ENCODE results near the gene KRT10. TPM values are rescaled to one million over a fixed set of nuclear protein-coding genes. Genes with fewer than 3 reads are reported as not detected.

The KRT10 gene
- total and polyA plus RNA-seq, 2 experiments from 2014 or later, result 9.6 to 123 TPM

DNA sequence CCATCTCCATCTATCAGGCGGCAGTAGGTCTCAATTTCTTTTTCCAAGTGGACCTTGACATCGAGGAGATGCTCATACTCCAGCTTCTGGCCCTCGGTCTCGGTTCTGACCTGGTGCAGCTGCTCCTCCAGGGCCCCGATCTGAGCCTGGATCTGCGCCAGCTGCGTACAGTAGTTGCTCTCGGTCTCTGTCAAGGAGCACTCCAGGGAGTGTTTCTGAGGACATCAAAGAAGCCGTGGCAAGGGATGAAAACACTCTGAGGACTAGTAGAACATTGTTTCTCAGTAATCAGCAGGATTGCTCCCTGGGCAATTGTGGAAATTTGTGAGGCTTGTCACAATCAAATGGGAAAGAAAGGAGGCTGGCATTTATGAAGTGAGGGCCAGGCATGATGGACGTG, 28.6 kb downstream of the KRT10 start (continued):
- TF ChIP-seq, protein P1, sequence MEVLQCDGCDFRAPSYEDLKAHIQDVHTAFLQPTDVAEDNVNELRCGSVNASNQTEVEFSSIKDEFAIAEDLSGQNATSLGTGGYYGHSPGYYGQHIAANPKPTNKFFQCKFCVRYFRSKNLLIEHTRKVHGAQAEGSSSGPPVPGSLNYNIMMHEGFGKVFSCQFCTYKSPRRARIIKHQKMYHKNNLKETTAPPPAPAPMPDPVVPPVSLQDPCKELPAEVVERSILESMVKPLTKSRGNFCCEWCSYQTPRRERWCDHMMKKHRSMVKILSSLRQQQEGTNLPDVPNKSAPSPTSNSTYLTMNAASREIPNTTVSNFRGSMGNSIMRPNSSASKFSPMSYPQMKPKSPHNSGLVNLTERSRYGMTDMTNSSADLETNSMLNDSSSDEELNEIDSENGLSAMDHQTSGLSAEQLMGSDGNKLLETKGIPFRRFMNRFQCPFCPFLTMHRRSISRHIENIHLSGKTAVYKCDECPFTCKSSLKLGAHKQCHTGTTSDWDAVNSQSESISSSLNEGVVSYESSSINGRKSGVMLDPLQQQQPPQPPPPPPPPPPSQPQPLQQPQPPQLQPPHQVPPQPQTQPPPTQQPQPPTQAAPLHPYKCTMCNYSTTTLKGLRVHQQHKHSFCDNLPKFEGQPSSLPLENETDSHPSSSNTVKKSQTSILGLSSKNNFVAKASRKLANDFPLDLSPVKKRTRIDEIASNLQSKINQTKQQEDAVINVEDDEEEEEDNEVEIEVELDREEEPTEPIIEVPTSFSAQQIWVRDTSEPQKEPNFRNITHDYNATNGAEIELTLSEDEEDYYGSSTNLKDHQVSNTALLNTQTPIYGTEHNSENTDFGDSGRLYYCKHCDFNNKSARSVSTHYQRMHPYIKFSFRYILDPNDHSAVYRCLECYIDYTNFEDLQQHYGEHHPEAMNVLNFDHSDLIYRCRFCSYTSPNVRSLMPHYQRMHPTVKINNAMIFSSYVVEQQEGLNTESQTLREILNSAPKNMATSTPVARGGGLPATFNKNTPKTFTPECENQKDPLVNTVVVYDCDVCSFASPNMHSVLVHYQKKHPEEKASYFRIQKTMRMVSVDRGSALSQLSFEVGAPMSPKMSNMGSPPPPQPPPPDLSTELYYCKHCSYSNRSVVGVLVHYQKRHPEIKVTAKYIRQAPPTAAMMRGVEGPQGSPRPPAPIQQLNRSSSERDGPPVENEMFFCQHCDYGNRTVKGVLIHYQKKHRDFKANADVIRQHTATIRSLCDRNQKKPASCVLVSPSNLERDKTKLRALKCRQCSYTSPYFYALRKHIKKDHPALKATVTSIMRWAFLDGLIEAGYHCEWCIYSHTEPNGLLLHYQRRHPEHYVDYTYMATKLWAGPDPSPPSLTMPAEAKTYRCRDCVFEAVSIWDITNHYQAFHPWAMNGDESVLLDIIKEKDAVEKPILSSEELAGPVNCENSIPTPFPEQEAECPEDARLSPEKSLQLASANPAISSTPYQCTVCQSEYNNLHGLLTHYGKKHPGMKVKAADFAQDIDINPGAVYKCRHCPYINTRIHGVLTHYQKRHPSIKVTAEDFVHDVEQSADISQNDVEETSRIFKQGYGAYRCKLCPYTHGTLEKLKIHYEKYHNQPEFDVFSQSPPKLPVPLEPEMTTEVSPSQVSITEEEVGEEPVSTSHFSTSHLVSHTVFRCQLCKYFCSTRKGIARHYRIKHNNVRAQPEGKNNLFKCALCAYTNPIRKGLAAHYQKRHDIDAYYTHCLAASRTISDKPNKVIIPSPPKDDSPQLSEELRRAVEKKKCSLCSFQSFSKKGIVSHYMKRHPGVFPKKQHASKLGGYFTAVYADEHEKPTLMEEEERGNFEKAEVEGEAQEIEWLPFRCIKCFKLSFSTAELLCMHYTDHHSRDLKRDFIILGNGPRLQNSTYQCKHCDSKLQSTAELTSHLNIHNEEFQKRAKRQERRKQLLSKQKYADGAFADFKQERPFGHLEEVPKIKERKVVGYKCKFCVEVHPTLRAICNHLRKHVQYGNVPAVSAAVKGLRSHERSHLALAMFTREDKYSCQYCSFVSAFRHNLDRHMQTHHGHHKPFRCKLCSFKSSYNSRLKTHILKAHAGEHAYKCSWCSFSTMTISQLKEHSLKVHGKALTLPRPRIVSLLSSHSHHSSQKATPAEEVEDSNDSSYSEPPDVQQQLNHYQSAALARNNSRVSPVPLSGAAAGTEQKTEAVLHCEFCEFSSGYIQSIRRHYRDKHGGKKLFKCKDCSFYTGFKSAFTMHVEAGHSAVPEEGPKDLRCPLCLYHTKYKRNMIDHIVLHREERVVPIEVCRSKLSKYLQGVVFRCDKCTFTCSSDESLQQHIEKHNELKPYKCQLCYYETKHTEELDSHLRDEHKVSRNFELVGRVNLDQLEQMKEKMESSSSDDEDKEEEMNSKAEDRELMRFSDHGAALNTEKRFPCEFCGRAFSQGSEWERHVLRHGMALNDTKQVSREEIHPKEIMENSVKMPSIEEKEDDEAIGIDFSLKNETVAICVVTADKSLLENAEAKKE (CRISPR knock-in tag; IDR thresholded peaks at IDR 0.05), result no peak
- TF ChIP-seq ZNF114 (CRISPR knock-in tag; IDR thresholded peaks at IDR 0.05), result no peak

DNA sequence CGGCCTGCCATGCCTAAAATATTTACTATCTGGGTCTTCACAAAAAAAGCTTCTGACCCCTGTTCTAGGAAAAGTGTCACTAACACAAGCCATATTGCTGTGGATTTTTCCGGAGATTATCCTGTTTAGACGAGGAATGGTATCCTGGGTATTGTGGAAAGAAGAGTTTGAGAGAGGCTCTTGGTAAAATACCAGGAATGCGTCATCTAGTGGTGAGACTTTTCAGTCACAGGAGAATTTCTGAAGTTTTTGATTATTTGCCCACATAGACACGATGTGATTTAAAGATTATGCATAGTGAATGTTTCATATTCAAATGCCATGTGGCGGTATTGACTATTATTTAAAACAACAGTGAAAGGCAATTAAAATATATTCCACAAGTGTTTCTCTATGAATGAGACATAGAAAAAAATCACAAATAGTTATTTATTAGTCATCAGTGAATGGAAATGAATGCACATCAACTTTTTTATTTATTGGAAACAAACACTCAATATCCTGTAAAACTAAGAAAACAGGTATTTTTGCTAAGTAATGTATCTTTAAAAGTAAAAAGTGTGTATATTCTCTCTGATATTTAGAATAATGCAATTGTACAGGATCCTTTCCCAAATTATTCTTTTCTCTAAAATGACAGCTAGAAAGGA, 30.5 kb downstream of the KRT10 start:
- no peak overlapping the region for H3K4me2 ChIP-seq
- Mint-ChIP-seq H3K4me3 (no peak overlapping the region), H3K4me1 (peaks cover 3% of the 10 kb centered on the region; the same call in 1 of the 3 replicates), H3K27me3 (ENCODE audit: insufficient read depth, low read depth, poor library complexity) (peaks cover 2% of the 10 kb centered on the region), H3K36me3 (ENCODE audit: low read depth) (no peaks in the 10 kb centered on the region), H3K27ac (no peak overlapping the region), H3K9me3 (no peaks in the 10 kb centered on the region)
- DNase-seq (ENCODE audit: low spot score) (peak; percentile 60), ATAC-seq (no peak; the same call in 2 of the 3 replicates)
- no peak overlapping the region for H2AFZ ChIP-seq
- H3K79me2 ChIP-seq (replicated peaks; ENCODE audit: insufficient read depth), result no peaks in the 10 kb centered on the region
- H3F3A ChIP-seq (replicated peaks; ENCODE audit: low read depth), result no peaks in the 10 kb centered on the region
- no peaks in the 10 kb centered on the region for H3K27me3 ChIP-seq (ENCODE audit: insufficient read depth)
- no peaks in the 10 kb centered on the region for H3K9me2 ChIP-seq (ENCODE audit: insufficient read depth)
- no peak overlapping the region for H3K4me3 ChIP-seq
- no peaks in the 10 kb centered on the region for H3K4me1 ChIP-seq (ENCODE audit: insufficient read depth)
- H4K20me1 ChIP-seq (replicated peaks; ENCODE audit: insufficient read depth), result no peaks in the 10 kb centered on the region
- H3K27ac ChIP-seq (ENCODE audit: low read depth), result no peak overlapping the region
- no peaks in the 10 kb centered on the region for H3K36me3 ChIP-seq (ENCODE audit: insufficient read depth)
- TF ChIP-seq, protein P1 (CRISPR knock-in tag; IDR thresholded peaks at IDR 0.05), result no peak
- TF ChIP-seq, protein P2, sequence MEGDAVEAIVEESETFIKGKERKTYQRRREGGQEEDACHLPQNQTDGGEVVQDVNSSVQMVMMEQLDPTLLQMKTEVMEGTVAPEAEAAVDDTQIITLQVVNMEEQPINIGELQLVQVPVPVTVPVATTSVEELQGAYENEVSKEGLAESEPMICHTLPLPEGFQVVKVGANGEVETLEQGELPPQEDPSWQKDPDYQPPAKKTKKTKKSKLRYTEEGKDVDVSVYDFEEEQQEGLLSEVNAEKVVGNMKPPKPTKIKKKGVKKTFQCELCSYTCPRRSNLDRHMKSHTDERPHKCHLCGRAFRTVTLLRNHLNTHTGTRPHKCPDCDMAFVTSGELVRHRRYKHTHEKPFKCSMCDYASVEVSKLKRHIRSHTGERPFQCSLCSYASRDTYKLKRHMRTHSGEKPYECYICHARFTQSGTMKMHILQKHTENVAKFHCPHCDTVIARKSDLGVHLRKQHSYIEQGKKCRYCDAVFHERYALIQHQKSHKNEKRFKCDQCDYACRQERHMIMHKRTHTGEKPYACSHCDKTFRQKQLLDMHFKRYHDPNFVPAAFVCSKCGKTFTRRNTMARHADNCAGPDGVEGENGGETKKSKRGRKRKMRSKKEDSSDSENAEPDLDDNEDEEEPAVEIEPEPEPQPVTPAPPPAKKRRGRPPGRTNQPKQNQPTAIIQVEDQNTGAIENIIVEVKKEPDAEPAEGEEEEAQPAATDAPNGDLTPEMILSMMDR (conservative IDR thresholded peaks at IDR 0.05; ENCODE audit: low read depth in 2 of 2), result peak; percentile 68 to 76
